Measurements from ENCODE around the gene AKNA. TPM values are rescaled to one million over a fixed set of nuclear protein-coding genes. Genes with fewer than 3 reads are reported as not detected.

Gene AKNA
- total and polyA plus RNA-seq, 5 donors from 2014 or later: 11.9 to 381 (median 14.6) TPM

GRCh38 chr9:114400219-114400618, 12.4 kb upstream of the AKNA start:
- no peaks in the 10 kb centered on the region for H3K27me3 ChIP-seq (ENCODE audit: control insufficient read depth, insufficient read depth, low read length)
- Mint-ChIP-seq H3K36me3 (no peaks in the 10 kb centered on the region), H3K27me3 (peaks cover under 1% of the 10 kb centered on the region), H3K4me1 (peaks cover 8 to 30% (median 23%) of the 10 kb centered on the region in 4 donors), H3K27ac (peak overlapping the region in 2 of 3 donors; percentile 1), H3K9me3 (no peaks in the 10 kb centered on the region), H3K4me3 (peak overlapping the region in 2 of 4 donors; percentile 30 to 43)
- no peak for ATAC-seq (ENCODE audit: low read depth in 2 of 2)
- H3K4me1 ChIP-seq (ENCODE audit: control insufficient read depth, insufficient read depth, low read length, poor library complexity, severe bottlenecking): peaks cover 32% of the 10 kb centered on the region
- DNase-seq: no peak
- H3K36me3 ChIP-seq (ENCODE audit: control insufficient read depth, insufficient read depth, low read length): peaks cover under 1% of the 10 kb centered on the region
- no peaks in the 10 kb centered on the region for H3K9me3 ChIP-seq (ENCODE audit: control insufficient read depth in 2 of 2, low read length in 2 of 2)
- no peak overlapping the region for H3K27ac ChIP-seq (ENCODE audit: insufficient read depth, low read length, poor library complexity, severe bottlenecking)
- H3K4me3 ChIP-seq (ENCODE audit: low read depth, low read length): no peak overlapping the region

GRCh38 chr9:114399381-114399780, 11.6 kb upstream of the AKNA start:
- H3K4me3 ChIP-seq (ENCODE audit: low read depth, low read length): no peak overlapping the region
- no peaks in the 10 kb centered on the region for H3K27me3 ChIP-seq (ENCODE audit: control insufficient read depth, insufficient read depth, low read length)
- ATAC-seq (ENCODE audit: low read depth in 2 of 2) (no peak), DNase-seq (no peak)
- no peaks in the 10 kb centered on the region for H3K9me3 Mint-ChIP-seq
- H3K4me3 Mint-ChIP-seq: peak overlapping the region; percentile 28 to 93 (median 82)
- H3K27ac ChIP-seq (ENCODE audit: insufficient read depth, low read length, poor library complexity, severe bottlenecking): no peak overlapping the region
- H3K27me3 Mint-ChIP-seq: no peaks in the 10 kb centered on the region
- peaks cover 4% of the 10 kb centered on the region for H3K36me3 ChIP-seq (ENCODE audit: control insufficient read depth, insufficient read depth, low read length)
- no peaks in the 10 kb centered on the region for H3K9me3 ChIP-seq (ENCODE audit: control insufficient read depth in 2 of 2, low read length in 2 of 2)
- H3K4me1 Mint-ChIP-seq: peaks cover 8 to 39% (median 30%) of the 10 kb centered on the region in 4 donors
- H3K4me1 ChIP-seq (ENCODE audit: control insufficient read depth, insufficient read depth, low read length, poor library complexity, severe bottlenecking): peaks cover 40% of the 10 kb centered on the region
- no peaks in the 10 kb centered on the region for H3K36me3 Mint-ChIP-seq
- no peak overlapping the region for H3K27ac Mint-ChIP-seq

GRCh38 chr9:114397848-114398605, 10.2 kb upstream of the AKNA start:
- no peaks in the 10 kb centered on the region for H3K9me3 ChIP-seq (ENCODE audit: control insufficient read depth in 2 of 2, low read length in 2 of 2)
- H3K27ac ChIP-seq (ENCODE audit: insufficient read depth, low read length, poor library complexity, severe bottlenecking): peak overlapping the region; percentile 95
- ATAC-seq (ENCODE audit: low read depth in 2 of 2) (peak; percentile 89), DNase-seq (peak; percentile 92 to 96 (median 93))
- peaks cover 51% of the 10 kb centered on the region for H3K4me1 ChIP-seq (ENCODE audit: control insufficient read depth, insufficient read depth, low read length, poor library complexity, severe bottlenecking)
- peaks cover 8% of the 10 kb centered on the region for H3K36me3 ChIP-seq (ENCODE audit: control insufficient read depth, insufficient read depth, low read length)
- peak overlapping the region; percentile 82 for H3K4me3 ChIP-seq (ENCODE audit: low read depth, low read length)
- Mint-ChIP-seq H3K27me3 (no peaks in the 10 kb centered on the region), H3K4me1 (peaks cover 8 to 51% (median 38%) of the 10 kb centered on the region in 4 donors), H3K36me3 (no peaks in the 10 kb centered on the region), H3K4me3 (peak overlapping the region; percentile 88 to 95 (median 94)), H3K9me3 (no peaks in the 10 kb centered on the region), H3K27ac (peak overlapping the region; percentile 68 to 97 (median 96))
- H3K27me3 ChIP-seq (ENCODE audit: control insufficient read depth, insufficient read depth, low read length): no peaks in the 10 kb centered on the region

- Histone ChIP-seq H3K27ac (ENCODE audit: insufficient read depth, low read length, poor library complexity, severe bottlenecking) (peak overlapping the region; percentile 95), H3K4me3 (ENCODE audit: low read depth, low read length) (peak overlapping the region; percentile 82), H3K27me3 (ENCODE audit: control insufficient read depth, insufficient read depth, low read length) (no peaks in the 10 kb centered on the region), H3K36me3 (ENCODE audit: control insufficient read depth, insufficient read depth, low read length) (peaks cover 8% of the 10 kb centered on the region), H3K4me1 (ENCODE audit: control insufficient read depth, insufficient read depth, low read length, poor library complexity, severe bottlenecking) (peaks cover 58% of the 10 kb centered on the region), H3K9me3 (ENCODE audit: control insufficient read depth in 2 of 2, low read length in 2 of 2) (no peaks in the 10 kb centered on the region)
- no peaks in the 10 kb centered on the region for H3K9me3 Mint-ChIP-seq
- peaks cover 13 to 58% (median 45%) of the 10 kb centered on the region in 4 donors for H3K4me1 Mint-ChIP-seq
- H3K36me3 Mint-ChIP-seq: no peaks in the 10 kb centered on the region
- ATAC-seq (ENCODE audit: low read depth in 2 of 2) (peak in 1 of 2 donors; percentile 1), DNase-seq (no peak)
- peak overlapping the region; percentile 68 to 97 (median 96) for H3K27ac Mint-ChIP-seq
- peak overlapping the region; percentile 88 to 95 (median 94) for H3K4me3 Mint-ChIP-seq
- no peaks in the 10 kb centered on the region for H3K27me3 Mint-ChIP-seq
Observed at GRCh38 chr9:114397219-114397847, 9.6 kb upstream of the AKNA start.

- DNase-seq (no peak), ATAC-seq (ENCODE audit: low read depth in 2 of 2) (no peak)
- Mint-ChIP-seq H3K27ac (peak overlapping the region; percentile 68 to 97 (median 96)), H3K27me3 (no peaks in the 10 kb centered on the region), H3K36me3 (no peaks in the 10 kb centered on the region), H3K4me3 (peak overlapping the region; percentile 91 to 95 (median 94)), H3K9me3 (no peaks in the 10 kb centered on the region), H3K4me1 (peaks cover 13 to 65% (median 46%) of the 10 kb centered on the region in 4 donors)
- Histone ChIP-seq H3K4me1 (ENCODE audit: control insufficient read depth, insufficient read depth, low read length, poor library complexity, severe bottlenecking) (peaks cover 64% of the 10 kb centered on the region), H3K27me3 (ENCODE audit: control insufficient read depth, insufficient read depth, low read length) (no peaks in the 10 kb centered on the region), H3K9me3 (ENCODE audit: control insufficient read depth in 2 of 2, low read length in 2 of 2) (no peaks in the 10 kb centered on the region), H3K4me3 (ENCODE audit: low read depth, low read length) (peak overlapping the region; percentile 82), H3K36me3 (ENCODE audit: control insufficient read depth, insufficient read depth, low read length) (peaks cover 10% of the 10 kb centered on the region), H3K27ac (ENCODE audit: insufficient read depth, low read length, poor library complexity, severe bottlenecking) (peak overlapping the region; percentile 95)
Observed at GRCh38 chr9:114396558-114397218, 8.9 kb upstream of the AKNA start.

- peak overlapping the region; percentile 75 to 96 (median 79) for H3K27ac Mint-ChIP-seq
- peak overlapping the region; percentile 83 to 94 (median 88) for H3K4me3 Mint-ChIP-seq
- peak overlapping the region; percentile 42 for H3K4me3 ChIP-seq (ENCODE audit: low read depth, low read length)
- DNase-seq: no peak
- H3K27me3 Mint-ChIP-seq: no peaks in the 10 kb centered on the region
- H3K9me3 ChIP-seq (ENCODE audit: control insufficient read depth in 2 of 2, low read length in 2 of 2): no peaks in the 10 kb centered on the region
- peaks cover 5% of the 10 kb centered on the region for H3K36me3 Mint-ChIP-seq
- peaks cover 13 to 72% (median 53%) of the 10 kb centered on the region in 4 donors for H3K4me1 Mint-ChIP-seq
- peak overlapping the region; percentile 95 for H3K27ac ChIP-seq (ENCODE audit: insufficient read depth, low read length, poor library complexity, severe bottlenecking)
- H3K9me3 Mint-ChIP-seq: no peaks in the 10 kb centered on the region
- ATAC-seq (ENCODE audit: low read depth in 2 of 2): no peak
- H3K4me1 ChIP-seq (ENCODE audit: control insufficient read depth, insufficient read depth, low read length, poor library complexity, severe bottlenecking): peaks cover 70% of the 10 kb centered on the region
- peaks cover 10% of the 10 kb centered on the region for H3K36me3 ChIP-seq (ENCODE audit: control insufficient read depth, insufficient read depth, low read length)
- no peaks in the 10 kb centered on the region for H3K27me3 ChIP-seq (ENCODE audit: control insufficient read depth, insufficient read depth, low read length)
Observed at GRCh38 chr9:114395768-114396167, 8.0 kb upstream of the AKNA start.

- Mint-ChIP-seq H3K4me3 (peak overlapping the region; percentile 77 to 91 (median 84)), H3K27ac (peak overlapping the region; percentile 85 to 98 (median 96)), H3K27me3 (no peaks in the 10 kb centered on the region), H3K9me3 (no peaks in the 10 kb centered on the region), H3K4me1 (peaks cover 13 to 77% (median 58%) of the 10 kb centered on the region in 4 donors), H3K36me3 (peaks cover 8% of the 10 kb centered on the region)
- Histone ChIP-seq H3K9me3 (ENCODE audit: control insufficient read depth in 2 of 2, low read length in 2 of 2) (no peaks in the 10 kb centered on the region), H3K27me3 (ENCODE audit: control insufficient read depth, insufficient read depth, low read length) (no peaks in the 10 kb centered on the region), H3K27ac (ENCODE audit: insufficient read depth, low read length, poor library complexity, severe bottlenecking) (peak overlapping the region; percentile 95), H3K36me3 (ENCODE audit: control insufficient read depth, insufficient read depth, low read length) (peaks cover 10% of the 10 kb centered on the region), H3K4me3 (ENCODE audit: low read depth, low read length) (peak overlapping the region; percentile 37), H3K4me1 (ENCODE audit: control insufficient read depth, insufficient read depth, low read length, poor library complexity, severe bottlenecking) (peaks cover 75% of the 10 kb centered on the region)
- DNase-seq (no peak), ATAC-seq (ENCODE audit: low read depth in 2 of 2) (no peak)
Observed at GRCh38 chr9:114395334-114395617, 7.5 kb upstream of the AKNA start.

All from CD4-positive, CD25-positive, alpha-beta regulatory T cell (primary cell).